Muscle of leg (tissue), 11 donors: Measurements from ENCODE around the gene ARAP2. TPM values are rescaled to one million over a fixed set of nuclear protein-coding genes. Genes with fewer than 3 reads are reported as not detected.

Experiments used
- DNase-seq: peaks from one replicate; pipeline ENCODE4 v3.0.0; 2013
- H3K27ac ChIP-seq: one replicate; pipeline ENCODE4 v1.5.1; 2013; ENCODE audit warnings: mild to moderate bottlenecking, low read length, control low read depth
- H3K27me3 ChIP-seq: one replicate; pipeline ENCODE4 v1.6.1; 2013; ENCODE audit warnings: low read length; ENCODE audit not compliant: control insufficient read depth, insufficient read depth
- H3K36me3 ChIP-seq: one replicate; pipeline ENCODE4 v1.6.1; 2013; ENCODE audit warnings: low read length; ENCODE audit not compliant: control insufficient read depth, insufficient read depth
- H3K4me1 ChIP-seq: one replicate; pipeline ENCODE4 v1.6.1; 2013; ENCODE audit warnings: low read length; ENCODE audit not compliant: control insufficient read depth, insufficient read depth
- H3K4me3 ChIP-seq: one replicate; pipeline ENCODE4 v1.5.1; 2013; ENCODE audit warnings: low read length, control low read depth
- H3K9me3 ChIP-seq: replicated peaks from 2 replicates; pipeline ENCODE4 v1.6.1; 2013; ENCODE audit warnings: low read depth, low read length; ENCODE audit not compliant: control insufficient read depth
- WGBS: methylation state at CpG from one replicate; pipeline ENCODE4 v1.1.5; 2013; ENCODE audit warnings: missing lambda C conversion rate; ENCODE audit not compliant: insufficient coverage; 5-methylcytosine and 5-hydroxymethylcytosine counted together
- polyA plus RNA-seq, 8 donors: library from polyadenylated mRNA; unstranded; fragments of 120-200 nt; gene quantifications; one replicate each; pipeline versions ENCODE4 v1.2.1 to v1.2.3, GENCODE V29; 2013; ENCODE audit warnings: inconsistent platforms in 1 of 8, low replicate concordance in 1 of 8; ENCODE audit not compliant: insufficient read length in 8 of 8, insufficient read depth in 1 of 8
- total RNA-seq: library from RNA; stranded (reverse); fragments of 120-200 nt; gene quantifications from one replicate; pipeline ENCODE4 v1.2.4, GENCODE V29; 2013

Gene ARAP2
- total and polyA plus RNA-seq, 9 donors: 0.58 to 2.4 (median 1.3) TPM

- no peak for DNase-seq
- Histone ChIP-seq H3K27me3 (no peaks in the 10 kb centered on the region), H3K27ac (no peak overlapping the region), H3K36me3 (no peaks in the 10 kb centered on the region), H3K9me3 (no peaks in the 10 kb centered on the region), H3K4me3 (no peak overlapping the region), H3K4me1 (no peaks in the 10 kb centered on the region)
- 84% methylated on average over 5 of the region's 5 CpGs for WGBS
Observed at GRCh38 chr4:36260731-36261130, 16.4 kb upstream of the ARAP2 start.

DNA sequence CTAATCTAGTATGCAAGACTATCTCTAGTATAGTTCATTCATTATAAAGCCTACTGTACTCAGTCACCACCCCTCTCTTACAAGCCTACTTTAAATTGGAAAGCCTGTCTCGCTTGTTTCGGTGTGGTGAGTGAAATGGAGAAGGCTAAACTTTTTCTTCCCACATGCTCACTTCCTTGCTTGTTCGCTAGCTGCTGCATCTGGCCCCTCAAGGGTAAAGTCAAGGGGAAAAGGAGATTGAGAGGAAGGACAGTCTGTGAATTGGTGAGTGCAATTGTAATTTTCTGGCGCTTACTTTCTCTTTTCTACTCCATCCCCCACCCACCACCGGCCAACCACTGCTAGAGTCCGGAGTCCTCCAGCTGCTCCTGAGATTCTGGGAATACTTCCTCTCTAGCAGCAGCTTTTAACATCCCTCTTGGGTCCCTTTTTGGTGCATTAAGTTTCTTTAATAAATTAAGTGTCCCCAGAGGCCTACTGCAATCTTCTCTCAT lies 12.1 kb upstream of the ARAP2 start:
- no CpG with 5 or more reads among the region's 6 CpGs for WGBS
- no peaks in the 10 kb centered on the region for H3K9me3 ChIP-seq
- DNase-seq: peak; percentile 89
- no peaks in the 10 kb centered on the region for H3K36me3 ChIP-seq
- no peaks in the 10 kb centered on the region for H3K4me1 ChIP-seq
- H3K27me3 ChIP-seq: no peaks in the 10 kb centered on the region
- peak overlapping the region; percentile 16 for H3K4me3 ChIP-seq
- H3K27ac ChIP-seq: peak overlapping the region; percentile 65

GRCh38 chr4:36255577-36255976 lies 11.3 kb upstream of the ARAP2 start:
- Histone ChIP-seq H3K27ac (no peak overlapping the region), H3K9me3 (no peaks in the 10 kb centered on the region), H3K4me1 (no peaks in the 10 kb centered on the region), H3K4me3 (no peak overlapping the region), H3K36me3 (no peaks in the 10 kb centered on the region), H3K27me3 (no peaks in the 10 kb centered on the region)
- WGBS: no CpG with 5 or more reads among the region's 2 CpGs
- DNase-seq: peak; percentile 30

GRCh38 chr4:36254371-36254770 lies 10.1 kb upstream of the ARAP2 start:
- 60% methylated on average over 2 of the region's 2 CpGs for WGBS
- Histone ChIP-seq H3K27ac (no peak overlapping the region), H3K4me1 (no peaks in the 10 kb centered on the region), H3K36me3 (no peaks in the 10 kb centered on the region), H3K9me3 (no peaks in the 10 kb centered on the region), H3K4me3 (no peak overlapping the region), H3K27me3 (no peaks in the 10 kb centered on the region)
- DNase-seq: no peak

DNA sequence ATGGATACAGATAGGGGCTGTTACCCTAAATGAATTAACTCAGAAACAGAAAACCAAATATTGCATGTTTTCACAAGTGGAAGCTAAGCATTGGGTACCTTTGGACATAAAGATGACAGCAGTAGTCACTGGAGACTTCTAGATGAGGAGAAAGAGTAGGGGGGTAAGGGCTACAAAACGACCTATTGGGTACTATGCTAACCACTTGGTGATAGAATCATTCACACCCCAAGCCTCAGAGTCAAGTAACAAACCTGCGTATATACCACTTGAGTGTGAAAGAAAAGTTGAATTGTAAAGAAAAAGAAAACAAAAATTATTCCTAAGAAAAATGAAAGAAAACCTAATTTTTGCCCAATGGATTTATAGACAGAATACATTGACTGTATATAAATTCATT lies 7.7 kb upstream of the ARAP2 start:
- Histone ChIP-seq H3K36me3 (no peaks in the 10 kb centered on the region), H3K4me3 (no peak overlapping the region), H3K27ac (no peak overlapping the region), H3K4me1 (no peaks in the 10 kb centered on the region), H3K27me3 (no peaks in the 10 kb centered on the region), H3K9me3 (no peaks in the 10 kb centered on the region)
- DNase-seq: no peak
- WGBS: no CpG with 5 or more reads among the region's 2 CpGs

- WGBS: no CpG with 5 or more reads among the region's 1 CpG
- H3K27ac ChIP-seq: no peak overlapping the region
Observed at GRCh38 chr4:36249610-36250009, 5.3 kb upstream of the ARAP2 start.

GRCh38 chr4:36243355-36244256 lies 708 bp downstream of the ARAP2 start:
- H3K27me3 ChIP-seq: peaks cover 23% of the 10 kb centered on the region
- H3K36me3 ChIP-seq: no peaks in the 10 kb centered on the region
- under 1% methylated on average over 33 of the region's 38 CpGs for WGBS
- peaks cover 6% of the 10 kb centered on the region for H3K4me1 ChIP-seq
- DNase-seq: peak; percentile 68
- peak overlapping the region; percentile 66 for H3K27ac ChIP-seq
- peak overlapping the region; percentile 61 for H3K4me3 ChIP-seq
- H3K9me3 ChIP-seq: no peaks in the 10 kb centered on the region

More at GRCh38 chr4:36249610-36250009, 5.3 kb upstream of the ARAP2 start:
- H3K27me3 ChIP-seq: peaks cover 14% of the 10 kb centered on the region
- no peak overlapping the region for H3K4me3 ChIP-seq
- H3K4me1 ChIP-seq: peaks cover under 1% of the 10 kb centered on the region
- no peaks in the 10 kb centered on the region for H3K9me3 ChIP-seq
- H3K36me3 ChIP-seq: no peaks in the 10 kb centered on the region
- DNase-seq: no peak

- Histone ChIP-seq H3K4me1 (peaks cover 6% of the 10 kb centered on the region), H3K4me3 (peak overlapping the region; percentile 61), H3K9me3 (no peaks in the 10 kb centered on the region), H3K27me3 (peaks cover 23% of the 10 kb centered on the region), H3K27ac (no peak overlapping the region), H3K36me3 (no peaks in the 10 kb centered on the region)
- DNase-seq: no peak
- WGBS: 62% methylated on average over 2 of the region's 7 CpGs
Observed at GRCh38 chr4:36242629-36243354, 1.5 kb downstream of the ARAP2 start.

- Histone ChIP-seq H3K9me3 (no peaks in the 10 kb centered on the region), H3K27me3 (peaks cover 23% of the 10 kb centered on the region), H3K27ac (no peak overlapping the region), H3K4me3 (no peak overlapping the region), H3K4me1 (peaks cover 6% of the 10 kb centered on the region), H3K36me3 (no peaks in the 10 kb centered on the region)
- peak; percentile 46 for DNase-seq
- WGBS: no CpG with 5 or more reads among the region's 2 CpGs
Observed at GRCh38 chr4:36241771-36242170, 2.5 kb downstream of the ARAP2 start.
